Fibroblast of lung (primary cell): ENCODE results near the gene JPH2. TPM values are rescaled to one million over a fixed set of nuclear protein-coding genes. Genes with fewer than 3 reads are reported as not detected.

Source experiments
- DNase-seq, 2 donors: peaks; one replicate each; pipeline versions ENCODE4 v3.0.0 to v3.0.0-alpha.2; 2010; ENCODE audit warnings: low read depth in 2 of 2
- H2AFZ ChIP-seq: 2 replicates; pipeline ENCODE4 v1.5.1; 2012; ENCODE audit warnings: low read length, control low read depth, inconsistent platforms
- H3K27ac ChIP-seq: 2 replicates; pipeline ENCODE4 v1.5.1; 2011; ENCODE audit warnings: low read length, control low read depth; ENCODE audit not compliant: insufficient read depth
- H3K27me3 ChIP-seq: 2 replicates; pipeline ENCODE4 v1.5.1; 2011; ENCODE audit warnings: mild to moderate bottlenecking, low read length; ENCODE audit not compliant: control insufficient read depth, insufficient read depth
- H3K36me3 ChIP-seq: 2 replicates; pipeline ENCODE4 v1.5.1; 2011; ENCODE audit warnings: low read length; ENCODE audit not compliant: control insufficient read depth, insufficient read depth
- H3K4me1 ChIP-seq: 2 replicates; pipeline ENCODE4 v1.5.1; 2011; ENCODE audit warnings: low read length; ENCODE audit not compliant: control insufficient read depth, insufficient read depth; ENCODE audit errors: extremely low read depth
- H3K4me2 ChIP-seq: 2 replicates; pipeline ENCODE4 v1.5.1; 2011; ENCODE audit warnings: low read length, control low read depth; ENCODE audit not compliant: insufficient read depth; ENCODE audit errors: extremely low read depth
- H3K4me3 ChIP-seq, 4 experiments: fragments of 200-600 bp in 1 of 4; sonication (generic) in 1 of 4; replicated peaks in 1 of 4; 2 replicates each; pipeline ENCODE4 v1.5.1; 2011 to 2016; ENCODE audit warnings: low read length in 4 of 4, low read depth in 3 of 4, mild to moderate bottlenecking in 3 of 4, control low read depth in 2 of 4, inconsistent platforms in 1 of 4, mixed read lengths in 1 of 4; ENCODE audit not compliant: insufficient read depth in 1 of 4; ENCODE audit errors: control extremely low read depth in 1 of 4
- H3K79me2 ChIP-seq: 2 replicates; pipeline ENCODE4 v1.5.1; 2012; ENCODE audit warnings: mild to moderate bottlenecking, low read length, inconsistent platforms; ENCODE audit not compliant: control insufficient read depth, insufficient read depth
- H3K9ac ChIP-seq: 2 replicates; pipeline ENCODE4 v1.5.1; 2011; ENCODE audit warnings: mild to moderate bottlenecking, low read length, control low read depth; ENCODE audit not compliant: insufficient read depth
- H3K9me3 ChIP-seq: 2 replicates; pipeline ENCODE4 v1.5.1; 2012; ENCODE audit warnings: low read depth, low read length; ENCODE audit not compliant: control insufficient read depth, insufficient read depth
- H4K20me1 ChIP-seq: 2 replicates; pipeline ENCODE4 v1.5.1; 2011; ENCODE audit warnings: low read length; ENCODE audit not compliant: control insufficient read depth, insufficient read depth; ENCODE audit errors: extremely low read depth
- EZH2 ChIP-seq: IDR thresholded peaks from 2 replicates; pipeline ENCODE4 v1.5.1; 2012; ENCODE audit warnings: low read length, control low read depth, mild to moderate bottlenecking; ENCODE audit errors: missing control alignments
- polyA plus RNA-seq, 2 donors: library from polyadenylated mRNA; depleted of rRNA in 1 of 2; stranded (reverse) in 1 of 2; unstranded in 1 of 2; fragments of >200 nt; gene quantifications; 2 replicates each; pipeline ENCODE4 v1.2.1, GENCODE V29; 2011 to 2012; ENCODE audit warnings: missing spikeins in 1 of 2
- total RNA-seq: library from RNA; depleted of rRNA; stranded (reverse); fragments of >200 nt; gene quantifications from 2 replicates; pipeline ENCODE4 v1.2.1, GENCODE V29; 2014
- TF ChIP-seq, protein P1 (sequence below), 2 donors: IDR thresholded peaks in 1 of 2; conservative IDR thresholded peaks in 1 of 2; 1 replicate in 1 of 2; 2 replicates in 1 of 2; pipeline ENCODE4 v1.5.1; 2011 to 2012; ENCODE audit warnings: low read length in 2 of 2, control low read depth in 1 of 2, inconsistent platforms in 1 of 2, low read depth in 1 of 2, mild to moderate bottlenecking in 1 of 2

JPH2 gene
- total and polyA plus RNA-seq, 2 donors (not counting 1 experiment from before 2014, with no cell fraction given), result 0.66 to 4.9 TPM

DNA sequence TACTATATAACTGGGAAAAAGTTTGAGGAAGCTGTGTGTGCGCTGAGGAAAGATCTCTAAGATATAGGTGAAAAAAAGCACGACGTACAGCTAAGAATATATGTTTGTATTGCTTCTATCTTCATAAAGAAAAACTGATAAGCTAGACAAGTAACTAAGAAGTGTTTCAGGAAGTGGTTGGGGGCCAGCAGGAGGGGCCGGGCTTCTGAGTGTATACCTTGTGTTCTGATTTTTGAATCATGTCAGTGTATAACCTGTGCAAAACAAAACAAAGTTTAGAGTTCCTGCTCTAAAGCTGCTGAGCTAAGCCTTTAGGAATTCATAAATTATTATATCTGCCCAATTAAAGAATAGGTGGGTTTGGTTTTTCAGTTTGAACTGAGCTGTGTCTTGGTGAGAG lies 31.5 kb upstream of the JPH2 start:
- no peaks in the 10 kb centered on the region for H3K27me3 ChIP-seq
- no peak overlapping the region for H3K9ac ChIP-seq
- no peak for DNase-seq
- no peaks in the 10 kb centered on the region for H3K36me3 ChIP-seq
- no peaks in the 10 kb centered on the region for H3K4me1 ChIP-seq
- H3K27ac ChIP-seq, result no peak overlapping the region
- no peak overlapping the region for H2AFZ ChIP-seq
- H3K79me2 ChIP-seq, result no peaks in the 10 kb centered on the region
- H3K9me3 ChIP-seq, result no peaks in the 10 kb centered on the region
- no peaks in the 10 kb centered on the region for H4K20me1 ChIP-seq
- no peak overlapping the region for H3K4me3 ChIP-seq
- H3K4me2 ChIP-seq, result no peak overlapping the region
- no peak for TF ChIP-seq EZH2
- TF ChIP-seq, protein P1, sequence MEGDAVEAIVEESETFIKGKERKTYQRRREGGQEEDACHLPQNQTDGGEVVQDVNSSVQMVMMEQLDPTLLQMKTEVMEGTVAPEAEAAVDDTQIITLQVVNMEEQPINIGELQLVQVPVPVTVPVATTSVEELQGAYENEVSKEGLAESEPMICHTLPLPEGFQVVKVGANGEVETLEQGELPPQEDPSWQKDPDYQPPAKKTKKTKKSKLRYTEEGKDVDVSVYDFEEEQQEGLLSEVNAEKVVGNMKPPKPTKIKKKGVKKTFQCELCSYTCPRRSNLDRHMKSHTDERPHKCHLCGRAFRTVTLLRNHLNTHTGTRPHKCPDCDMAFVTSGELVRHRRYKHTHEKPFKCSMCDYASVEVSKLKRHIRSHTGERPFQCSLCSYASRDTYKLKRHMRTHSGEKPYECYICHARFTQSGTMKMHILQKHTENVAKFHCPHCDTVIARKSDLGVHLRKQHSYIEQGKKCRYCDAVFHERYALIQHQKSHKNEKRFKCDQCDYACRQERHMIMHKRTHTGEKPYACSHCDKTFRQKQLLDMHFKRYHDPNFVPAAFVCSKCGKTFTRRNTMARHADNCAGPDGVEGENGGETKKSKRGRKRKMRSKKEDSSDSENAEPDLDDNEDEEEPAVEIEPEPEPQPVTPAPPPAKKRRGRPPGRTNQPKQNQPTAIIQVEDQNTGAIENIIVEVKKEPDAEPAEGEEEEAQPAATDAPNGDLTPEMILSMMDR (conservative IDR thresholded peaks at IDR 0.05 in 1 of 2, IDR thresholded peaks at IDR 0.05 in 1 of 2; ENCODE audit: low read depth in 1 of 2, low read length in 2 of 2), result no peak

DNA sequence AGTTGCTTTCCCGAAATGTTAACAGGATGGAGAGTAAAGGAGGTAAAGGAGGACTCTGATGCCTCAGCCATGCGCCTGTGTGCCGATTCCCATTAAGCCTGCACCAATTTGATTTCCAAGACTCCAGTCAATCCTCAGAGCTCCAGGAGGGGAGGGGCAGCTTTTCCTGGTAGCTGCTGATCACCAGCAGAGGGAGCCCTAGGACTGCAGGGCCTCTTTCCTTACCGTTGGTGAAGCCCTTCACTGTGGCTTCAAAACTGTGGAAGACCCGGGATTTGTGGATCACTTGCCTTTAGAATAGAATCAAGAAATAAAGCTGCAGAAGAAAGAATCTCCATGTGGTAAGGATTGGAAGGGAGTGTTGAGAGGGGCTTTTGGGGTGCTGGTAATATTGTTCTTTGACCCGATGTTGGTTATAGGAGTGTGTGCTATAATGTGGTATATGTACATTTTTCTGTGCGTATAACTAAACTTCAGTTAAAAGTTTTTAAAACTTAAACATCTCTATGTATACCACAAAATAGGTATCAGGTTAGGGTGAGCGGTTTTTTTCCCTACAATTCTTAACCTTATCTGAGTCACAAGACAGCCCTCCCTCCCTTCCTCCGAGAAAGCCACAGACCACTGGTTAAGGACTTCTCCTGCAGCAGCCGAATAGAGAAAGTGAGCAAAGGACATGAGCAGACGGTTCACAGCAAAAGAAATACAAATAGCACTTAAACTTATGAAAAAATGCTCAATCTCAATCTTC lies 30.5 kb upstream of the JPH2 start:
- H3K36me3 ChIP-seq, result no peaks in the 10 kb centered on the region
- no peaks in the 10 kb centered on the region for H3K27me3 ChIP-seq
- no peak overlapping the region for H3K27ac ChIP-seq
- no peaks in the 10 kb centered on the region for H3K4me1 ChIP-seq
- no peaks in the 10 kb centered on the region for H3K79me2 ChIP-seq
- H3K4me2 ChIP-seq, result no peak overlapping the region
- H4K20me1 ChIP-seq, result no peaks in the 10 kb centered on the region
- H3K9me3 ChIP-seq, result no peaks in the 10 kb centered on the region
- H3K9ac ChIP-seq, result no peak overlapping the region
- no peak overlapping the region for H2AFZ ChIP-seq
- no peak for TF ChIP-seq EZH2
- TF ChIP-seq, protein P1 (conservative IDR thresholded peaks at IDR 0.05 in 1 of 2, IDR thresholded peaks at IDR 0.05 in 1 of 2; ENCODE audit: low read depth in 1 of 2, low read length in 2 of 2), result peak; percentile 93 to 98
- no peak overlapping the region for H3K4me3 ChIP-seq
- peak; percentile 56 to 73 for DNase-seq

DNA sequence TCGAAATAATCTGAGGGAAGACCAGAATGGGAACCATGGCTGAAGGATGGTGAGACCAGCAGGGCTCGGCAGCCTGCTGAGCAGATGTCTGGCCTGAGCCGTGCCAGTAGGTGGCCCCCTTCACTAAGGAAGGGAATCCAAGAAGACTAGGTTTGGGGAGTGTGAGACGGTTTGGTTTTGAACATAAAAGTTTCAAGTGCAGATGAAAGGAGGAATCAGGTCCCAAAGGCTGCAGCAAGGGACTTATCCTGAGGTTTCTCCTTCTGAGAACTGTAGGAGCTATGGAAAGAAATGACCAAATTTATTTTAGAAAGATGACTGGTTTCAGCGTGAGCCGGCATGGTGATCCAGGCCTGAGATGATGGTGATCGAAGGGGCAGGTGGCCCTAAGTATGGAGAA lies 28.1 kb upstream of the JPH2 start:
- Histone ChIP-seq H3K9ac (no peak overlapping the region), H3K4me2 (no peak overlapping the region), H3K36me3 (no peaks in the 10 kb centered on the region), H3K27ac (no peak overlapping the region), H2AFZ (no peak overlapping the region), H3K4me1 (no peaks in the 10 kb centered on the region), H4K20me1 (no peaks in the 10 kb centered on the region), H3K9me3 (no peaks in the 10 kb centered on the region), H3K4me3 (no peak overlapping the region), H3K27me3 (no peaks in the 10 kb centered on the region), H3K79me2 (peaks cover 4% of the 10 kb centered on the region)
- peak; percentile 51 to 74 for DNase-seq
- TF ChIP-seq, protein P1 (conservative IDR thresholded peaks at IDR 0.05 in 1 of 2, IDR thresholded peaks at IDR 0.05 in 1 of 2; ENCODE audit: low read depth in 1 of 2, low read length in 2 of 2), result peak; percentile 79 to 88
- TF ChIP-seq EZH2, result no peak
